AG04449 (cell line): ENCODE results near the gene LARGE2.

Experiments used
- CTCF ChIA-PET: fragments of 350-600 bp; formaldehyde crosslinking; extraction: SDS; loops from one replicate; lab custom pipeline; 2021; ENCODE audit warnings: antibody characterized with exemption; lab: Yijun Ruan, JAX
- POLR2A ChIA-PET: fragments of 400-600, 350-600 bp; formaldehyde crosslinking; extraction: SDS; loops from one replicate; lab custom pipeline; 2020; ENCODE audit warnings: antibody characterized with exemption, inconsistent platforms; lab: Yijun Ruan, JAX
- DNase-seq: peaks from one replicate; pipeline ENCODE4 v3.0.0-alpha.2; 2010; ENCODE audit warnings: low read depth, low spot score
- H3K4me3 ChIP-seq: 2 replicates; pipeline ENCODE4 v1.5.1; 2011; ENCODE audit warnings: low read depth, mild to moderate bottlenecking, control low read depth, low read length
- CTCF ChIP-seq: IDR thresholded peaks from one replicate; pipeline ENCODE4 v1.5.1; 2011; ENCODE audit warnings: mild to moderate bottlenecking, moderate library complexity, low read length, control low read depth, inconsistent platforms; ENCODE audit not compliant: insufficient read depth; ENCODE audit errors: missing control alignments

LARGE2 gene

GRCh38 chr11:45922425-45923082, at the start of gene LARGE2:
LARGE2 (plus strand) TSS chr11:45922656; CDS start chr11:45922883, 227 bp downstream.
- no peak within 1 kb of the TSS for H3K4me3 ChIP-seq
- no peak for TF ChIP-seq CTCF
- ChIA-PET POLR2A (no interaction called here), CTCF (interaction anchor here (2.4 kb wide), 1 partner anchor 84 kb away, joined by 7 read pairs; no protein-coding TSS in a partner anchor)
- DNase-seq, result no peak

GRCh38 chr11:45876401-45876800, 46.1 kb upstream of the LARGE2 start:
- CTCF ChIA-PET, result interaction anchor here (1.0 to 6.4 kb wide), 4 partner anchors 11 to 129 kb away, joined by 3 to 133 read pairs (median 6); no protein-coding TSS in a partner anchor
- TF ChIP-seq CTCF, result no peak
- H3K4me3 ChIP-seq, result no peak overlapping the region
- no peak for DNase-seq
- POLR2A ChIA-PET, result no interaction called here

- no peak for TF ChIP-seq CTCF
- DNase-seq, result no peak
- H3K4me3 ChIP-seq, result no peak overlapping the region
- CTCF ChIA-PET, result interaction anchor here (1.2 to 2.5 kb wide), 3 partner anchors 14 to 130 kb away, joined by 4 to 8 read pairs (median 7); no protein-coding TSS in a partner anchor
- POLR2A ChIA-PET, result no interaction called here
Observed at GRCh38 chr11:45877221-45877620, 45.2 kb upstream of the LARGE2 start.

GRCh38 chr11:45877845-45878244, 44.6 kb upstream of the LARGE2 start:
- H3K4me3 ChIP-seq, result no peak overlapping the region
- POLR2A ChIA-PET, result no interaction called here
- no peak for TF ChIP-seq CTCF
- CTCF ChIA-PET, result interaction anchor here (1.2 to 2.5 kb wide), 2 partner anchors 15 to 129 kb away, joined by 4 to 7 read pairs; no protein-coding TSS in a partner anchor
- DNase-seq, result no peak

- POLR2A ChIA-PET, result no interaction called here
Observed at GRCh38 chr11:45879803-45880686, 42.4 kb upstream of the LARGE2 start.

More at GRCh38 chr11:45879803-45880686, 42.4 kb upstream of the LARGE2 start:
- H3K4me3 ChIP-seq, result no peak overlapping the region
- DNase-seq, result no peak
- TF ChIP-seq CTCF, result no peak
- CTCF ChIA-PET, result interaction anchor here (0.7 to 2.5 kb wide), 5 partner anchors 8 to 45 kb away, joined by 3 to 7 read pairs (median 5); no protein-coding TSS in a partner anchor
